CD4-positive, alpha-beta T cell treated with Interleukin-6 at 100 ng/mL for 8 hours (primary cell): Measurements from ENCODE around the gene MYH10.

Source experiments
- DNase-seq: peaks from one replicate; pipeline ENCODE4 v3.0.0-alpha.2; 2020; ENCODE audit warnings: mixed read lengths, low spot score

The MYH10 gene

GRCh38 chr17:8609910-8610309 is 20.6 kb downstream of the MYH10 start:
- no peak for DNase-seq

GRCh38 chr17:8608001-8608400 is 22.5 kb downstream of the MYH10 start:
- no peak for DNase-seq

- no peak for DNase-seq
These were observed 24.1 kb downstream of the MYH10 start for GRCh38 chr17:8606401-8606800.

- no peak for DNase-seq
These were observed 27.8 kb downstream of the MYH10 start for GRCh38 chr17:8602679-8603078.

- no peak for DNase-seq
These were observed 31.0 kb downstream of the MYH10 start for GRCh38 chr17:8599351-8600011.

- no peak for DNase-seq
These were observed 31.6 kb downstream of the MYH10 start for GRCh38 chr17:8598913-8599312.

- no peak for DNase-seq
These were observed 36.7 kb downstream of the MYH10 start for GRCh38 chr17:8593830-8594229.

- DNase-seq, result no peak
These were observed 37.2 kb downstream of the MYH10 start for GRCh38 chr17:8593276-8593675.

- DNase-seq, result no peak
These were observed 41.5 kb downstream of the MYH10 start for GRCh38 chr17:8588877-8589554.

- DNase-seq, result no peak
These were observed 43.8 kb downstream of the MYH10 start for GRCh38 chr17:8586766-8587165.

- no peak for DNase-seq
These were observed 44.6 kb downstream of the MYH10 start for GRCh38 chr17:8585911-8586310.

GRCh38 chr17:8583954-8584353 is 46.6 kb downstream of the MYH10 start:
- DNase-seq, result no peak

GRCh38 chr17:8580952-8581658 is 49.4 kb downstream of the MYH10 start:
- DNase-seq, result no peak

GRCh38 chr17:8577868-8578267 is 52.7 kb downstream of the MYH10 start:
- no peak for DNase-seq

GRCh38 chr17:8576559-8577294 is 53.8 kb downstream of the MYH10 start:
- DNase-seq, result no peak

GRCh38 chr17:8574687-8575086 is 55.8 kb downstream of the MYH10 start:
- DNase-seq, result no peak

GRCh38 chr17:8572764-8573163 is 57.8 kb downstream of the MYH10 start:
- no peak for DNase-seq

GRCh38 chr17:8563981-8564602 is 66.4 kb downstream of the MYH10 start:
- no peak for DNase-seq

GRCh38 chr17:8563024-8563776 is 67.3 kb downstream of the MYH10 start:
- no peak for DNase-seq

GRCh38 chr17:8558144-8558543 is 72.4 kb downstream of the MYH10 start:
- no peak for DNase-seq

GRCh38 chr17:8557176-8557806 is 73.2 kb downstream of the MYH10 start:
- no peak for DNase-seq
